H1 (cell line): ENCODE results near the gene CLDN4. TPM values are rescaled to one million over a fixed set of nuclear protein-coding genes. Genes with fewer than 3 reads are reported as not detected.

Experiments
- CTCF ChIA-PET: fragments of 300-600 bp; sonication (Branson Sonifier 250); formaldehyde crosslinking; loops from one replicate; lab custom pipeline; 2021; ENCODE audit not compliant: partially characterized antibody; lab: Charles Lee
- POLR2A ChIA-PET: fragments of 300-600 bp; sonication (Branson Sonifier 250); formaldehyde crosslinking; loops from one replicate; lab custom pipeline; 2021; ENCODE audit warnings: inconsistent platforms; ENCODE audit not compliant: partially characterized antibody; lab: Charles Lee
- DNase-seq, 2 experiments: peaks; one replicate each; pipeline versions ENCODE4 v3.0.0 to v3.0.0-alpha.2; 2010 to 2022; ENCODE audit warnings: low spot score in 2 of 2, low read depth in 1 of 2, mixed read lengths in 1 of 2
- FAIRE-seq: peaks from 2 replicates; lab custom pipeline; 2011; peaks lifted over from hg19 to GRCh38; lab: Jason Lieb, UNC
- H2AFZ ChIP-seq: 2 replicates; pipeline ENCODE4 v1.8.1; 2012; ENCODE audit warnings: low read length, inconsistent platforms
- H2AK5ac ChIP-seq: 2 replicates; pipeline ENCODE4 v1.6.1; 2013; ENCODE audit warnings: low read depth, low read length
- H2BK120ac ChIP-seq: replicated peaks from 2 replicates; pipeline ENCODE3; 2013; ENCODE audit warnings: low read depth, low read length, inconsistent platforms
- H2BK12ac ChIP-seq: 2 replicates; pipeline ENCODE4 v1.6.1; 2013; ENCODE audit warnings: low read depth, low read length
- H2BK15ac ChIP-seq: 2 replicates; pipeline ENCODE4 v1.6.1; 2013; ENCODE audit warnings: low read length
- H2BK20ac ChIP-seq: 2 replicates; pipeline ENCODE4 v1.6.1; 2013; ENCODE audit warnings: low read length
- H2BK5ac ChIP-seq: 2 replicates; pipeline ENCODE4 v1.6.1; 2013; ENCODE audit warnings: low read depth, low read length
- H3K14ac ChIP-seq: 2 replicates; pipeline ENCODE4 v1.6.1; 2013; ENCODE audit warnings: inconsistent platforms; ENCODE audit not compliant: insufficient read length
- H3K18ac ChIP-seq: 2 replicates; pipeline ENCODE4 v1.6.1; 2013; ENCODE audit warnings: low read length; ENCODE audit errors: extremely low read depth
- H3K23ac ChIP-seq: 2 replicates; pipeline ENCODE4 v1.6.1; 2013; ENCODE audit warnings: inconsistent platforms; ENCODE audit not compliant: insufficient read length
- H3K23me2 ChIP-seq: 2 replicates; pipeline ENCODE4 v1.6.1; 2013; ENCODE audit warnings: low read depth, low read length
- H3K27ac ChIP-seq: 2 replicates; pipeline ENCODE4 v1.6.1; 2011; ENCODE audit warnings: low read depth, low read length, inconsistent platforms
- H3K27me3 ChIP-seq, 4 experiments: replicated peaks in 1 of 4; 1 replicate in 1 of 4; 2 replicates in 3 of 4; pipeline versions ENCODE4 v1.6.1 to v1.8.1; 2011 to 2013; ENCODE audit warnings: low read length in 3 of 4, mild to moderate bottlenecking in 3 of 4, inconsistent platforms in 2 of 4, mixed read lengths in 2 of 4, moderate library complexity in 1 of 4; ENCODE audit not compliant: control insufficient read depth in 3 of 4, insufficient read depth in 3 of 4; ENCODE audit errors: extremely low read depth in 1 of 4
- H3K36me3 ChIP-seq, 4 experiments: 2 replicates each; pipeline versions ENCODE4 v1.6.1 to v1.8.1; 2011 to 2013; ENCODE audit warnings: mild to moderate bottlenecking in 4 of 4, low read length in 3 of 4, moderate library complexity in 2 of 4, control low read depth in 1 of 4, inconsistent platforms in 1 of 4; ENCODE audit not compliant: insufficient read depth in 4 of 4, control insufficient read depth in 2 of 4
- H3K4ac ChIP-seq: replicated peaks from 2 replicates; pipeline ENCODE3; 2013; ENCODE audit warnings: low read length, low read depth, mixed read lengths, inconsistent platforms; ENCODE audit not compliant: insufficient read length
- H3K4me1 ChIP-seq, 4 experiments: replicated peaks in 1 of 4; 1 replicate in 1 of 4; 2 replicates in 3 of 4; pipeline versions ENCODE4 v1.6.1 to v1.8.1; 2011 to 2013; ENCODE audit warnings: low read length in 3 of 4, inconsistent platforms in 2 of 4, mixed read lengths in 1 of 4; ENCODE audit not compliant: insufficient read depth in 4 of 4, control insufficient read depth in 3 of 4
- H3K4me2 ChIP-seq, 2 experiments: 2 replicates each; pipeline versions ENCODE4 v1.6.1 to v1.8.1; 2011 to 2013; ENCODE audit warnings: low read depth in 2 of 2, low read length in 2 of 2, control low read depth in 1 of 2, inconsistent platforms in 1 of 2, mild to moderate bottlenecking in 1 of 2; ENCODE audit not compliant: insufficient read depth in 1 of 2
- H3K4me3 ChIP-seq, 4 experiments: fragments of 200-600, 300-600 bp in 1 of 4; sonication (generic), shearing (Covaris generic), sonication (Bioruptor Twin) in 1 of 4; 2 replicates each; pipeline versions ENCODE4 v1.5.1 to v1.8.1; 2011 to 2016; ENCODE audit warnings: low read length in 4 of 4, low read depth in 3 of 4, control low read depth in 2 of 4, inconsistent platforms in 2 of 4, mild to moderate bottlenecking in 2 of 4, mixed read lengths in 1 of 4, moderate library complexity in 1 of 4; ENCODE audit not compliant: insufficient read depth in 2 of 4; ENCODE audit errors: extremely low read depth in 1 of 4
- H3K56ac ChIP-seq: replicated peaks from 2 replicates; pipeline ENCODE3; 2013; ENCODE audit warnings: low read depth, mild to moderate bottlenecking, mixed read lengths, low read length, inconsistent platforms; ENCODE audit not compliant: insufficient read length
- H3K79me1 ChIP-seq: 2 replicates; pipeline ENCODE4 v1.6.1; 2013; ENCODE audit warnings: low read depth, low read length, control low read depth
- H3K79me2 ChIP-seq, 2 experiments: 2 replicates each; pipeline versions ENCODE4 v1.6.1 to v1.8.1; 2012 to 2013; ENCODE audit warnings: low read length in 2 of 2, mild to moderate bottlenecking in 2 of 2, inconsistent platforms in 1 of 2; ENCODE audit not compliant: insufficient read depth in 2 of 2, control insufficient read depth in 1 of 2
- H3K9ac ChIP-seq, 4 experiments: replicated peaks in 1 of 4; 1 replicate in 1 of 4; 2 replicates in 3 of 4; pipeline versions ENCODE4 v1.6.1 to v1.8.1; 2011 to 2013; ENCODE audit warnings: low read depth in 3 of 4, low read length in 3 of 4, control low read depth in 2 of 4, mild to moderate bottlenecking in 2 of 4, moderate library complexity in 2 of 4, inconsistent platforms in 1 of 4; ENCODE audit errors: extremely low read depth in 1 of 4
- H3K9me3 ChIP-seq, 2 experiments: 2 replicates each; pipeline versions ENCODE4 v1.6.1 to v1.8.1; 2012 to 2013; ENCODE audit warnings: mild to moderate bottlenecking in 2 of 2, moderate library complexity in 2 of 2, control low read depth in 1 of 2, inconsistent platforms in 1 of 2, low read depth in 1 of 2, low read length in 1 of 2, mixed read lengths in 1 of 2; ENCODE audit not compliant: insufficient read depth in 2 of 2
- H4K20me1 ChIP-seq, 2 experiments: replicated peaks in 1 of 2; 2 replicates each; pipeline versions ENCODE3 to v1.8.1; 2011 to 2013; ENCODE audit warnings: inconsistent platforms in 2 of 2, low read length in 2 of 2, mild to moderate bottlenecking in 1 of 2; ENCODE audit not compliant: insufficient read depth in 2 of 2, control insufficient read depth in 1 of 2
- H4K5ac ChIP-seq: 2 replicates; pipeline ENCODE4 v1.6.1; 2013; ENCODE audit warnings: low read length, low read depth, mixed read lengths, inconsistent platforms; ENCODE audit not compliant: insufficient read length
- H4K8ac ChIP-seq: 2 replicates; pipeline ENCODE4 v1.8.0; 2013; ENCODE audit warnings: mild to moderate bottlenecking, moderate library complexity, low read length, inconsistent platforms; ENCODE audit not compliant: insufficient read depth; ENCODE audit errors: extremely low read depth
- H4K91ac ChIP-seq: replicated peaks from 2 replicates; pipeline ENCODE3; 2013; ENCODE audit warnings: low read length, mixed read lengths, inconsistent platforms; ENCODE audit not compliant: insufficient read length
- EP300 ChIP-seq, 2 experiments: IDR thresholded peaks; 1 replicate in 1 of 2; 2 replicates in 1 of 2; pipeline ENCODE4 v1.6.1; 2011 to 2012; ENCODE audit warnings: low read depth in 2 of 2, low read length in 2 of 2, mild to moderate bottlenecking in 2 of 2, borderline replicate concordance in 1 of 2, inconsistent platforms in 1 of 2, moderate library complexity in 1 of 2
- EZH2 ChIP-seq: fragments of 200-600 bp; sonication (generic); IDR thresholded peaks from 2 replicates; pipeline ENCODE4 v1.7.1; 2012; ENCODE audit warnings: low read depth, mild to moderate bottlenecking, moderate library complexity, low read length, inconsistent platforms; ENCODE audit not compliant: severe bottlenecking
- HDAC2 ChIP-seq, 2 experiments: fragments of 300-600 bp in 1 of 2; sonication (generic) in 1 of 2; IDR thresholded peaks; 2 replicates each; pipeline ENCODE4 v1.6.1; 2011 to 2012; ENCODE audit warnings: low read depth in 2 of 2, low read length in 2 of 2, mild to moderate bottlenecking in 2 of 2, moderate library complexity in 2 of 2, borderline replicate concordance in 1 of 2, inconsistent platforms in 1 of 2
- JUN ChIP-seq: IDR thresholded peaks from 2 replicates; pipeline ENCODE4 v1.6.1; 2011; ENCODE audit warnings: low read depth, mild to moderate bottlenecking, improper control_type of control experiment, low read length
- POU5F1 ChIP-seq: IDR thresholded peaks from 2 replicates; pipeline ENCODE4 v1.6.1; 2011; ENCODE audit warnings: low read depth, mild to moderate bottlenecking, low read length, moderate library complexity
- RAD21 ChIP-seq, 2 experiments: IDR thresholded peaks in 1 of 2; conservative IDR thresholded peaks in 1 of 2; 2 replicates each; pipeline ENCODE4 v1.6.1; 2011; ENCODE audit warnings: low read depth in 2 of 2, low read length in 2 of 2, improper control_type of control experiment in 1 of 2, inconsistent platforms in 1 of 2, mild to moderate bottlenecking in 1 of 2, moderate library complexity in 1 of 2
- SP2 ChIP-seq: IDR thresholded peaks from 2 replicates; pipeline ENCODE4 v1.6.1; 2012; ENCODE audit warnings: mild to moderate bottlenecking, low read length, inconsistent platforms
- SUZ12 ChIP-seq: fragments of 200-600 bp; sonication (generic); IDR thresholded peaks from 2 replicates; pipeline ENCODE4 v1.6.1; 2012; ENCODE audit warnings: mild to moderate bottlenecking, inconsistent platforms, low read length, moderate library complexity, mixed read lengths
- TAF7 ChIP-seq: optimal IDR thresholded peaks from 2 replicates; pipeline ENCODE3; 2011; ENCODE audit warnings: low read depth, mild to moderate bottlenecking, inconsistent platforms, low read length, moderate library complexity, borderline replicate concordance
- WGBS, 2 experiments: shearing (Covaris generic) in 1 of 2; methylation state at CpG; one replicate each; pipeline versions ENCODE4 v1.1.6 to v1.1.7; 2013 to 2015; ENCODE audit warnings: low lambda C conversion rate in 2 of 2, mixed read lengths in 2 of 2, inconsistent platforms in 1 of 2, low coverage in 1 of 2, missing lambda C conversion rate in 1 of 2; ENCODE audit not compliant: insufficient replicate concordance in 2 of 2, insufficient coverage in 1 of 2, insufficient read length in 1 of 2; ENCODE audit errors: extremely low coverage in 1 of 2, missing lambda C conversion rate in 1 of 2; 5-methylcytosine and 5-hydroxymethylcytosine counted together
- polyA plus RNA-seq, 7 experiments: library from polyadenylated mRNA; depleted of rRNA in 3 of 7; stranded (reverse) in 5 of 7; unstranded in 2 of 7; fragments of >200 nt in 5 of 7; fragments of 200-250 nt in 2 of 7; gene quantifications; 1 replicate in 5 of 7; 2 replicates in 1 of 7; 4 replicates in 1 of 7; pipeline versions ENCODE4 v1.2.1 to v1.2.3, GENCODE V29; 2011 to 2013; ENCODE audit warnings: missing spikeins in 2 of 7, mixed read lengths in 2 of 7
- total RNA-seq: library from RNA; stranded (reverse); fragmentation: NEBNext Ultra II Directional; extraction: Animal tissue kit (Norgen Biotek cat#: 25700); gene quantifications from 2 replicates; pipeline ENCODE4 v1.2.1, GENCODE V29; 2021
- TF ChIP-seq, protein P1 (sequence below): IDR thresholded peaks from 2 replicates; pipeline ENCODE4 v1.6.1; 2012; ENCODE audit warnings: inconsistent platforms

Gene CLDN4
- total and polyA plus RNA-seq, 2 of the 8 experiments (the other 6 are each of a cell fraction or from before 2014, with no cell fraction given), result 28.0 to 69.3 TPM

- Histone ChIP-seq H2AFZ (no peak overlapping the region), H2BK5ac (peak overlapping the region; percentile 75; the same call in 1 of the 2 replicates), H3K18ac (no peak overlapping the region), H3K14ac (no peak overlapping the region), H3K27me3 (no peaks in the 10 kb centered on the region; a peak in 1 of 7 replicates), H3K4me3 (no peak overlapping the region), H4K8ac (no peak overlapping the region), H3K4me2 (no peak overlapping the region), H2BK120ac (no peak overlapping the region), H3K27ac (no peak overlapping the region), H3K23ac (no peak overlapping the region), H3K4ac (no peak overlapping the region), H3K36me3 (no peaks in the 10 kb centered on the region), H2BK12ac (no peak overlapping the region; the same call in 1 of the 2 replicates), H3K4me1 (0 out of 7 replicates have a peak, but pooled peaks cover 0 to 3% (median 1%) of the 10 kb centered on the region in 4 experiments), H3K79me2 (no peaks in the 10 kb centered on the region), H4K20me1 (no peaks in the 10 kb centered on the region), H3K9me3 (peaks cover 4 to 5% of the 10 kb centered on the region in 2 experiments; a peak in 3 of 4 replicates), H3K23me2 (no peaks in the 10 kb centered on the region), H4K91ac (no peak overlapping the region), H2BK15ac (no peak overlapping the region), H3K56ac (no peak overlapping the region), H3K9ac (no peak overlapping the region), H3K79me1 (no peaks in the 10 kb centered on the region), H2BK20ac (no peak overlapping the region), H4K5ac (no peak overlapping the region), H2AK5ac (no peak overlapping the region)
- POLR2A ChIA-PET, result interaction anchor here (6.3 kb wide), 1 partner anchor 17 kb away, joined by 26 read pairs; the partner anchor contains the start of gene CLDN4
- WGBS, 2 experiments, result 72% methylated on average over 10 of the region's 10 CpGs; no CpG with 5 or more reads in 1 of the 2 experiments
- DNase-seq (no peak), FAIRE-seq (no peak)
- CTCF ChIA-PET, result interaction anchor here (1.1 to 4.8 kb wide), 3 partner anchors 11 to 37 kb away, joined by 3 to 36 read pairs (median 3); no protein-coding TSS in a partner anchor
- TF ChIP-seq EZH2 (no peak), JUN (no peak), SUZ12 (no peak), TAF7 (no peak), RAD21 (IDR thresholded peaks at IDR 0.05 in 1 of 2, conservative IDR thresholded peaks at IDR 0.05 in 1 of 2; ENCODE audit: low read depth in 2 of 2, low read length in 2 of 2) (no peak), SP2 (no peak), EP300 (IDR thresholded peaks at IDR 0.05; ENCODE audit: borderline replicate concordance in 1 of 2, low read depth in 2 of 2, low read length in 2 of 2) (no peak), HDAC2 (IDR thresholded peaks at IDR 0.05; ENCODE audit: borderline replicate concordance in 1 of 2, low read depth in 2 of 2, low read length in 2 of 2) (no peak), POU5F1 (no peak)
- TF ChIP-seq, protein P1, sequence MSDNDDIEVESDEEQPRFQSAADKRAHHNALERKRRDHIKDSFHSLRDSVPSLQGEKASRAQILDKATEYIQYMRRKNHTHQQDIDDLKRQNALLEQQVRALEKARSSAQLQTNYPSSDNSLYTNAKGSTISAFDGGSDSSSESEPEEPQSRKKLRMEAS, result no peak
Measured at GRCh38 chr7:73847941-73848723, 17.3 kb downstream of the CLDN4 start.
